Kidney epithelial cell (primary cell): ENCODE measurements around the gene SRRT. TPM values are rescaled to one million over a fixed set of nuclear protein-coding genes. Genes with fewer than 3 reads are reported as not detected.
A peak's percentile ranks its signal among the peaks of the same experiment; 100 is the strongest.

ENCODE experiments used
- DNase-seq: peaks from one replicate; pipeline ENCODE4 v3.0.0-alpha.2; 2010; ENCODE audit warnings: low read depth
- H3K27me3 ChIP-seq: 2 replicates; pipeline ENCODE4 v1.6.0; 2011; ENCODE audit warnings: low read length; ENCODE audit not compliant: control insufficient read depth, insufficient read depth
- H3K36me3 ChIP-seq: 2 replicates; pipeline ENCODE4 v1.5.1; 2011; ENCODE audit warnings: low read length; ENCODE audit not compliant: control insufficient read depth, insufficient read depth
- H3K4me3 ChIP-seq: 2 replicates; pipeline ENCODE4 v1.5.1; 2011; ENCODE audit warnings: low read depth, mild to moderate bottlenecking, control low read depth, low read length
- total RNA-seq: library from RNA; depleted of rRNA; stranded (reverse); fragments of >200 nt; gene quantifications from 2 replicates; pipeline ENCODE4 v1.2.3, GENCODE V29; 2015
- TF ChIP-seq, protein P1 (sequence below): IDR thresholded peaks from 2 replicates; pipeline ENCODE4 v1.5.1; 2011; ENCODE audit warnings: mild to moderate bottlenecking, moderate library complexity, low read length, control low read depth, inconsistent platforms; ENCODE audit not compliant: insufficient read depth, poor library complexity, severe bottlenecking

SRRT gene
- total RNA-seq, 1 donor from 2014 or later, result 65.9 TPM

DNA sequence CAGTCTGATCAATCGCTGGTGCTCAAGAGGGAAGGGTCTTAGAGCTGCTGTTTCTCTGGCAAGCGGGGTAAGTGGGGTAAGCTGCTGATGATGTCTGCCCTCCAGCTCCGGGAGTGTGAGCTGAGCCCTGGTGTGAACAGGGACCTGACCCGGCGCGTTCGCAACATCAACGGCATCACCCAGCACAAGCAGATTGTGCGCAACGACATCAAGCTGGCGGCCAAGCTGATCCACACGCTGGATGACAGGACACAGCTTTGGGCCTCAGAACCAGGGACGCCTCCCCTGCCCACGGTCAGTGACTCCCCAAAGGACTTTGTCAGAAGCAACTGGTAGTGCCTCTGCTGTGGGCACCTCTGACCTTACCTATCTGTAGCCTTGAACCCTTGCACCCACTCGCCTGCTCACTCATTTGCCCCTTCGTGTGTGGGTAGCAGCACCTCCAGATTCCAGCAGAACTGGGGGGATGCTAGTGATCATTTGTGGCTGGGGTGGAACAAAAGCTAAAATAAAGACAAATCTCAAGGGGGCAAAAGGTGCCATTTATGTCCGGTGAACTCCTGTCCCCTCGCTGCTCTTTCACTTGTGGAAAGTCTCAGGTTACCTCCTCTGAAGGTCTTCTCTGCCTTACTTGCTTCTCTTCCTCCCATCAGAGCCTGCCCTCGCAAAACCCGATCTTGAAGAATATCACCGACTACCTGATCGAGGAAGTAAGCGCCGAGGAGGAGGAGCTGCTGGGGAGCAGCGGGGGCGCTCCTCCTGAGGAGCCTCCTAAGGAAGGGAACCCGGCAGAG lies 11.4 kb downstream of the SRRT start:
- H3K36me3 ChIP-seq, result peaks cover 4% of the 10 kb centered on the region

DNA sequence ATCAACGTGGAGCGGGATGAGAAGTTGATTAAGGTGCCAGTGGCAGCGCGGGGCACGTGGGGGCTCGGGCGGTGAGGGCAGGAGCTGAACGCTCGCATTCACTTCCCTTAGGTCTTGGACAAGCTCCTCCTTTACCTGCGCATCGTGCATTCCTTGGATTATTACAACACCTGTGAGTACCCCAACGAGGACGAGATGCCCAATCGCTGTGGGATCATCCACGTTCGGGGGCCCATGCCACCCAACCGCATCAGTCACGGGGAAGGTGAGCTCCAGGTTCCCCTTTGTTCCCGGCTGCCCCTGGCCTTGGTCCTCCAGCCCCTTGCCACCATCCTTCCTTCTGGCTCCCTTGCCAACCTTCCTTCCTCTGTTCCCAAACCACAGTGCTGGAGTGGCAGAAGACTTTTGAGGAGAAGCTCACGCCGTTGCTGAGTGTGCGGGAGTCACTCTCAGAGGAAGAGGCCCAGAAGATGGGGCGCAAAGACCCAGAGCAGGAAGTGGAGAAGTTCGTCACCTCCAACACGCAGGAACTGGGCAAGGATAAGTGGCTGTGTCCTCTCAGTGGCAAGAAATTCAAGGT lies 12.1 kb downstream of the SRRT start:
- Histone ChIP-seq H3K4me3 (no peak overlapping the region), H3K27me3 (no peaks in the 10 kb centered on the region), H3K36me3 (peaks cover 4% of the 10 kb centered on the region)
- DNase-seq, result no peak
- TF ChIP-seq, protein P1, sequence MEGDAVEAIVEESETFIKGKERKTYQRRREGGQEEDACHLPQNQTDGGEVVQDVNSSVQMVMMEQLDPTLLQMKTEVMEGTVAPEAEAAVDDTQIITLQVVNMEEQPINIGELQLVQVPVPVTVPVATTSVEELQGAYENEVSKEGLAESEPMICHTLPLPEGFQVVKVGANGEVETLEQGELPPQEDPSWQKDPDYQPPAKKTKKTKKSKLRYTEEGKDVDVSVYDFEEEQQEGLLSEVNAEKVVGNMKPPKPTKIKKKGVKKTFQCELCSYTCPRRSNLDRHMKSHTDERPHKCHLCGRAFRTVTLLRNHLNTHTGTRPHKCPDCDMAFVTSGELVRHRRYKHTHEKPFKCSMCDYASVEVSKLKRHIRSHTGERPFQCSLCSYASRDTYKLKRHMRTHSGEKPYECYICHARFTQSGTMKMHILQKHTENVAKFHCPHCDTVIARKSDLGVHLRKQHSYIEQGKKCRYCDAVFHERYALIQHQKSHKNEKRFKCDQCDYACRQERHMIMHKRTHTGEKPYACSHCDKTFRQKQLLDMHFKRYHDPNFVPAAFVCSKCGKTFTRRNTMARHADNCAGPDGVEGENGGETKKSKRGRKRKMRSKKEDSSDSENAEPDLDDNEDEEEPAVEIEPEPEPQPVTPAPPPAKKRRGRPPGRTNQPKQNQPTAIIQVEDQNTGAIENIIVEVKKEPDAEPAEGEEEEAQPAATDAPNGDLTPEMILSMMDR, result no peak

More for the DNA sequence above, 11.4 kb downstream of the SRRT start:
- Histone ChIP-seq H3K27me3 (no peaks in the 10 kb centered on the region), H3K4me3 (no peak overlapping the region)
- DNase-seq, result no peak
- TF ChIP-seq, protein P1, result no peak

DNA sequence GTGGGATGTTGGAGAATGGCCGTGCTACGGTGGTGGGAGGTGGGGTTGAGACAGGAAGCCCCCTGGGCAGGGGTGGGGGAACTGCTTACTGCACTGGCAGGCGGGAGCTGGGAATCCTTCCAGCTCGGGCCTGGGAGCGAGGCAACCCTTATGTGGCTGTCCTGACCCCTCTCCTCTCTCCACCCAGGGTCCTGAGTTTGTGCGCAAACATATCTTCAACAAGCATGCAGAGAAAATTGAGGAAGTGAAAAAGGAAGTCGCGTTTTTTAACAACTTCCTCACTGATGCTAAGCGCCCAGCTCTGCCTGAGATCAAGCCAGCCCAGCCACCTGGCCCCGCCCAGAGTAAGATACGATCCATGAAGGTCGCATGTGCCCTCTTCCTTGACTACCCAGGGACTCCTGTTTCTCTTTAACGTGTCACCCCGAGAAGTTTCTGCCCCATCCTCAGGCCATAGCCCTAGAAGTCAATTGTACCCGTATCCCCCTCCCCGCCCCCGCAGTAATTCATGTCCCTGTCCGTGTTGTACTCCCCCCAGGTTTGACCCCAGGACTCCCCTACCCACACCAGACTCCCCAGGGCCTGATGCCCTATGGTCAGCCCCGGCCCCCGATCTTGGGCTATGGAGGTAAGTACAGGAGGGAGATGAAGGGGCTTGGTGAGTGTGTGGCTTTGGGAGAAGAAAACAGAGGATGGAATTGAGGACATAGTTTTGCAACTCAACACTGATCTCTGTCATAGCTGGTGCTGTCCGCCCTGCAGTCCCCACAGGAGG lies 12.8 kb downstream of the SRRT start:
- Histone ChIP-seq H3K36me3 (peaks cover 4% of the 10 kb centered on the region), H3K4me3 (no peak overlapping the region), H3K27me3 (no peaks in the 10 kb centered on the region)
- TF ChIP-seq, protein P1, result no peak
- DNase-seq, result no peak

DNA sequence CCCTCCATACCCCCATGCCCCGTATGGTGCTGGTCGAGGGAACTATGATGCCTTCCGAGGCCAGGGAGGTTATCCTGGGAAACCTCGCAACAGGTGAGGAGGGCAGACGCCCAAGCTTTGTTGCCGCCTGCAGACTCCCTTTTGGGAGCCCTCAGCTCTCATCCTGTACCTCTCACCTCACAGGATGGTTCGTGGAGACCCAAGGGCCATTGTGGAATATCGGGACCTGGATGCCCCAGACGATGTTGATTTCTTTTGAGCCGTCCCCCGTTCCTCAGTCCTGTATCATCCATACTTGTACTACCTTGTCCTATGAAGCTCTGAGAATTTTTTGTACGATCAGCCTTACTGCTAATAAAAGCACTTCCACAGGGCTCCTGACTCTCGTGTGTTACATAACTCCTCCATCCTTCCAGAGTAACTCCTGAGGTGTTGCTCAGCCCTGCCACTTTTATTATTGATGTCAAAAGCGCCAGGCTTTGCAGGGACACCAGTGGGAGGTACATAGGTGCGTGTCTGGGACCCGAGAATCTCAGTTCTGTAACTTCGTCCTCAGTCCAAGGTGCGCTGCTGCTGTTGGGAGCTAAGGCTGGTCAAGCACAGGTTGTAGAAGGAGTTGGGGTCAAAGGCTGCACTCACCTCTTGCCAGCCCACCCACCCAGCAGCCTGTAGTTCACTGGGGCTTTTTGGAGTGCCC lies 13.5 kb downstream of the SRRT start:
- DNase-seq, result no peak
- TF ChIP-seq, protein P1, result no peak
- Histone ChIP-seq H3K4me3 (peak overlapping the region; percentile 43), H3K36me3 (peaks cover 3% of the 10 kb centered on the region), H3K27me3 (no peaks in the 10 kb centered on the region)

DNA sequence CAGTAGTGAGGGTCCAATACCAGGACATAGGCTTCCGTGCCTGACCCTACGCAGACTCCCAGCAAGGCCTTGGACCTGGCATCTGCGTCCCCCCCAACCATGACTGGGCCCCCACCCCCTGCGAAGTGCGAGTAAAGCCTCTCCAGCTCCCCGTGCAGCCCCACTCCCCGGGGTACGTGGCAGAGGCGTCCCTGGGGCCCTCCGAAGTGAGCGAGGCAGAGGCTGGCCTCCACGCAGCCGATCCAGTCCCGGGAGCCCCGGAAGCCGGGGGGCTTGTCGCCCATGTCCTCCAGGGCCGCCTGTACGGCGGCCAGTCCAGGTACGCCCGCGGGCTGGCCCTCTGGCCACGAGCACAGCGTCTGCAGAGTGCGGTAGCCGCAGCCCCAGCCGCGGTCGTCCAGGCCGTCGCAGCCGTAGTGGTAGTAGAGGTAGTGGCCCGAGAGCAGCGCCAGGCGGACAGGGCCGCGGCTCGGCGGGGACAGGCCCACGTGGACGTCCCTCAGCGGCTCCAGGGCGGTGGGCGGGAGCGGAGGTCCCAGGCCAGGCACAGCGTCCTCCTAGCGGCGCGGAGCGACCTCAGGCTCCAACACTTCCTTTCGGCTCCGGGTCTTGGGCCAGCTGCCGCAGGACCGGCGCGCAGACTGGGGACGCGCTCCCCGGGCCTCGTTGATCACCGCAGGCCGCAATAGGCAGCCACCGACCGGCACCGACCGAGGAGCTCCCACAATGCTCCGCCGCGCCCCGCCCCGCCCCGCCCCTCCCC lies 14.3 kb downstream of the SRRT start, which contains the start of gene UFSP1:
Gene UFSP1 (minus strand): TSS at position 728 of the 763 bp plus-strand sequence. CDS start 444 bp downstream, at position 284.
- peaks cover 3% of the 10 kb centered on the region for H3K36me3 ChIP-seq
- TF ChIP-seq, protein P1, result no peak
- peak within 1 kb of the TSS; percentile 43 for H3K4me3 ChIP-seq
- DNase-seq, result no peak
- no peaks in the 10 kb centered on the region for H3K27me3 ChIP-seq
